GM12872 (cell line): ENCODE data around the gene USP8.

ENCODE experiments used
- TF ChIP-seq, protein P1 (sequence below): IDR thresholded peaks from 3 replicates; pipeline ENCODE4 v1.5.1; 2011; ENCODE audit warnings: low read depth, mild to moderate bottlenecking, low read length, moderate library complexity; ENCODE audit not compliant: insufficient read depth

The USP8 gene

DNA sequence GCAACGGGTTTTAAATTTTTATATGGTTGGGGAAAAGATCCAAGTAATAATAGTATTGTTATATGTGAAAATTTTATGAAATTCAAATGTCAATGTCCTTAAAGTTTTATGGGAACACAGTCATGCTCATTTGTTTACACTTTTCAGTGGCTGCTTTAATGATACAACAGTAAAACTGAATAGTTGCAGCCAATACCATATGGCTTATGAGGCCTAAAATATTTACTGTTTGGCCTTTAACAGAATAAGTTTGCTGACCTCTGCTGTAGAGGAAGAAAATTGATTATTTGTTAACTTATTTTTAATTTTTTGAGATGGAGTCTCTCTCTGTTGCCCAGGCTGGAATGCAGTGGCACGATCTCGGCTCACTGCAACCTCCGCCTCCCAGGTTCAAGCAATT lies 77.6 kb downstream of the USP8 start:
- TF ChIP-seq, protein P1, sequence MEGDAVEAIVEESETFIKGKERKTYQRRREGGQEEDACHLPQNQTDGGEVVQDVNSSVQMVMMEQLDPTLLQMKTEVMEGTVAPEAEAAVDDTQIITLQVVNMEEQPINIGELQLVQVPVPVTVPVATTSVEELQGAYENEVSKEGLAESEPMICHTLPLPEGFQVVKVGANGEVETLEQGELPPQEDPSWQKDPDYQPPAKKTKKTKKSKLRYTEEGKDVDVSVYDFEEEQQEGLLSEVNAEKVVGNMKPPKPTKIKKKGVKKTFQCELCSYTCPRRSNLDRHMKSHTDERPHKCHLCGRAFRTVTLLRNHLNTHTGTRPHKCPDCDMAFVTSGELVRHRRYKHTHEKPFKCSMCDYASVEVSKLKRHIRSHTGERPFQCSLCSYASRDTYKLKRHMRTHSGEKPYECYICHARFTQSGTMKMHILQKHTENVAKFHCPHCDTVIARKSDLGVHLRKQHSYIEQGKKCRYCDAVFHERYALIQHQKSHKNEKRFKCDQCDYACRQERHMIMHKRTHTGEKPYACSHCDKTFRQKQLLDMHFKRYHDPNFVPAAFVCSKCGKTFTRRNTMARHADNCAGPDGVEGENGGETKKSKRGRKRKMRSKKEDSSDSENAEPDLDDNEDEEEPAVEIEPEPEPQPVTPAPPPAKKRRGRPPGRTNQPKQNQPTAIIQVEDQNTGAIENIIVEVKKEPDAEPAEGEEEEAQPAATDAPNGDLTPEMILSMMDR: no peak

DNA sequence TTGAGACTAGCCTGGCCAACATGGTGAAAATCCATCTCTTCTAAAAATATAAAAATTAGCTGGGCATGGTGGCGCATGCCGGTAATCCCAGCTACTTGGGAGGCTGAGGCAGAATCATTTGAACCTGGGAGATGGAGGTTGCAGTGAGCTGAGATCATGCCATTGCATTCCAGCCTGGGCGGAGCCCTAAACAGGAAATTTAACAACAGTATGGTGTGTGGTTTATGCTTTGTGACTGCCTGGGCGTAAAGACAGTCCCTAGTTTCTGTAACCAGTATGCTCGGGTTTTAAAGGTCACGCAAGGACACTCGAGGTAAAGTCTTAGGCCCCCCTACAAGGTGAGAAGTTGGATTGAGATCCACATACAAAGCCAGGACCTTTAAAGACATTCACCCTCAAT lies 78.9 kb downstream of the USP8 start:
- TF ChIP-seq, protein P1: no peak

DNA sequence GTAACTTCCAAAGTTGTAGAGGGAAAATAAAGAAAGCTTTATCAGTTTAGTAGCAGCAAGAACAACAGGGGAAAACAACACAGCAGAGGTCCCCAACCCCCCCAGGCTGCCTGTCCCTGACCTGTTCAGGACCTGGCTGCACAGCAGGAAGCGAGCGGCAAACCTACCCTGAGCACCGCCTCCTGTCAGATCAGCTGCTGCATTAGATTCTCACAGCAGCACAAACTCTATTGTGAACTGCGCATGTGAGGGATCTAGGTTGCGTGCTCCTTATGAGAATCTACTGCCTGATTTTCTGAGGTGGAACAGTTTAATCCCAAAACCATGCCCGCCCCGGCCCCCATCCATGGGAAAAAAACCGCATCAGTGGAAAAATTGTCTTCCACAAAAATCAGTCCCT lies 81.9 kb downstream of the USP8 start:
- TF ChIP-seq, protein P1: no peak

DNA sequence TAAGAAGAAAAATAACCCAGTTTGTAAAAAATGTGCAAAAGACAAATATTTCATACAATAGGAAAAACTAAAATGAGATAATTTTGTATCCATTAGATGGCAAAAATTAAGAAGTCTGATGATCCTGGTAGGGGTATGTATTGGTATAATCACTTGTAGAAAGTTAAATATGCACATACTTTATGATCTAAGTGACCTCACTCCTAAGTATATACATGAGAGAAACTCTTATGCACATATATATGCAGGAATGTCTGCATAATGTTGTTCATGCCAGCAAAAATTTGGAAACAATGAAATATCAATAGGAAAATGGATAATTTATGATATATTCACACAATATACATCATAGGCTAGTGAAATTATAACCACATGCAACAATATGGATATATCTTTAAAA lies 88.8 kb downstream of the USP8 start:
- TF ChIP-seq, protein P1: no peak

DNA sequence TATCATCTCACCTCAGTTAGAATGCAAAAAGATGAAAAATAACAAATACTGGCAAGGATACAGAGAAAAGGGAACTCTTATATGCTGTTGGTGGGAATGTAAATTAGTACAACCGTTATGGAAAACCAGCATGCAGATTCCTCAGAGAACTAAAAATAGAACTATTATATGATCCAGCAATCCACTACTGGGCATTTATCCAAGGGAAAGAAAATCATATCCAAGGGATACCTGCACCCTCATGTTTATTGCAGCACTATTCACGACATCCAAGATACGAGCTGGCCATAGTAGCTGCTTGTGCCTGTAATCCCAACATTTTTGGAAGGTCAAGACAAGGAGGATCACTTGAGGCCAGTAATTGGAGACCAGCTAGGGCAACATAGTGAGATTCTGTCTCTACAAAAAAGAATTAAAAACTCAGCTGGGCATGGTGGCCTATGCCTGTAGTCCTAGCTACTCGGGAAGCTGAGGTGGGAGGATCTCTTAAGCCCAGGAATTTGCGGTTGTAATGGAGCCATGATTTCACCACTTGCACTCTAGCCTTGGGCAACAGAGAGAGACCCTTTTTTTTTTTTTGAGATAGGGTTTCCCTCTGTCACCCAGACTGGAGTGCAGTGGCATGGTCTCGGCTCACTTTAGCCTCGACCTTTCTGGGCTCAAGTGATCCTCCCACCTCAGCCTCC lies 95.7 kb downstream of the USP8 start:
- TF ChIP-seq, protein P1: no peak

DNA sequence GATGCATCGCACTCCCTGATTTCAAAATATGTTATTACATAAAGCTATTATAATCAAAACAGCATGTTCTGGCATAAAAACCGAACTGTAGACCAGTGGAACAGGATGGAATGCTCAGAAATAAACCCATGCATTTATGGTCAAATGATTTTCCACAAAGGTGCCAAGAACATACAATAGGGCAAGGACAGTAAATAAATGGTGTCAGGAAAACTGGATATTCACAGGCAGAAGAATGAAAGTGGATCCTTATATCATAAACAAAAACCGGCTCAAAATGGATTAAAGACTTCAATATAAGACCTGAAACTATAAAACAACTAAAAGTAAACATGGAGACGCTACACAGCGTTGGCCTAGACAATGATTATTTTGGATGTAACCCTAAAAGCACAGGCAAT lies 99.6 kb downstream of the USP8 start:
- TF ChIP-seq, protein P1: no peak

DNA sequence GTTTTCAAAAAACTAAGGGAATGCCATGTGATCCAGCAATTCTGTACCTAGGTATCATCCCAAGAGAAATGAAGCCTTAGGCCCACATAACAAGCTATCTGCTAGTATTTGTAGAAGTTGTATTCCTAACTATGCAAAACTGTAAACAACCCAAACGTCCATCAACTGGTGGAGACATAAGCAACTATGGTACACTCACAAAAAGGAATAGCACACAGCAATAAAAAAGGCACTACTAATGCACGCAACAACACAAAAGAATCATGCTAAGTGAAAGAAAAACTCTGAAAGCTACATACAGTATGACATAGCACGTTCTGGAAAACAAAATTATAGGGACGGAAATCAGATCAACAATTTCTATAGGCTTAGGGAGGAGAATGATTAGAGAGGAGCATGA lies 107.0 kb downstream of the USP8 start:
- TF ChIP-seq, protein P1: no peak
